Parathyroid adenoma (tissue), 2 donors: Measurements from ENCODE around the gene KPNB1.

Experiments
- H2AFZ ChIP-seq: fragments of 300-600 bp; sonication (generic); one replicate; pipeline ENCODE4 v1.7.0; 2017; ENCODE audit warnings: antibody characterized with exemption, mild to moderate bottlenecking
- H3K27ac ChIP-seq: fragments of 300-600 bp; sonication (generic); one replicate; pipeline ENCODE4 v1.7.0; 2017
- H3K27me3 ChIP-seq: fragments of 300-600 bp; sonication (generic); one replicate; pipeline ENCODE4 v1.7.0; 2017; ENCODE audit warnings: low read length; ENCODE audit not compliant: control insufficient read depth, insufficient read depth
- H3K36me3 ChIP-seq: fragments of 300-600 bp; sonication (generic); one replicate; pipeline ENCODE4 v1.7.0; 2017; ENCODE audit warnings: low read length; ENCODE audit not compliant: control insufficient read depth, insufficient read depth
- H3K4me1 ChIP-seq: fragments of 300-600 bp; sonication (generic); one replicate; pipeline ENCODE4 v1.7.0; 2017; ENCODE audit warnings: control low read depth
- H3K4me2 ChIP-seq: fragments of 300-600 bp; sonication (generic); one replicate; pipeline ENCODE4 v1.7.0; 2017; ENCODE audit warnings: low read length
- H3K4me3 ChIP-seq: fragments of 300-600 bp; sonication (generic); one replicate; pipeline ENCODE4 v1.7.0; 2017; ENCODE audit warnings: low read depth, low read length
- H3K79me2 ChIP-seq: fragments of 300-600 bp; sonication (generic); one replicate; pipeline ENCODE4 v1.7.0; 2017; ENCODE audit warnings: control low read depth
- H3K9ac ChIP-seq: fragments of 300-600 bp; sonication (generic); one replicate; pipeline ENCODE4 v1.7.0; 2017; ENCODE audit warnings: mild to moderate bottlenecking
- H3K9me3 ChIP-seq: fragments of 300-600 bp; sonication (generic); one replicate; pipeline ENCODE4 v1.7.0; 2017; ENCODE audit warnings: low read length; ENCODE audit not compliant: control insufficient read depth
- CTCF ChIP-seq: fragments of 300-600 bp; sonication (generic); IDR thresholded peaks from one replicate; pipeline ENCODE4 v1.7.0; 2017; ENCODE audit warnings: antibody characterized with exemption, mild to moderate bottlenecking
- donor health status: primary hyperparathyroidism.

Gene KPNB1

GRCh38 chr17:47650525-47651522 is 1.1 kb downstream of the KPNB1 start:
- Histone ChIP-seq H3K27me3 (no peaks in the 10 kb centered on the region), H3K9me3 (no peaks in the 10 kb centered on the region), H3K79me2 (peaks cover 31% of the 10 kb centered on the region), H2AFZ (peak overlapping the region; percentile 54), H3K9ac (peak overlapping the region; percentile 17), H3K36me3 (no peaks in the 10 kb centered on the region), H3K27ac (peak overlapping the region; percentile 79), H3K4me1 (peaks cover 5% of the 10 kb centered on the region), H3K4me2 (peak overlapping the region; percentile 92), H3K4me3 (peak overlapping the region; percentile 73)
- TF ChIP-seq CTCF: no peak

- Histone ChIP-seq H3K27ac (no peak overlapping the region), H3K36me3 (no peaks in the 10 kb centered on the region), H3K79me2 (peaks cover 33% of the 10 kb centered on the region), H3K4me3 (no peak overlapping the region), H2AFZ (no peak overlapping the region), H3K4me1 (peaks cover 5% of the 10 kb centered on the region), H3K27me3 (no peaks in the 10 kb centered on the region), H3K4me2 (peak overlapping the region; percentile 12), H3K9ac (no peak overlapping the region), H3K9me3 (no peaks in the 10 kb centered on the region)
- no peak for TF ChIP-seq CTCF
Measured at GRCh38 chr17:47651704-47652103, 2.0 kb downstream of the KPNB1 start.

GRCh38 chr17:47652570-47652969 is 2.9 kb downstream of the KPNB1 start:
- TF ChIP-seq CTCF: no peak
- Histone ChIP-seq H3K27ac (no peak overlapping the region), H3K36me3 (no peaks in the 10 kb centered on the region), H3K79me2 (peaks cover 33% of the 10 kb centered on the region), H3K9me3 (no peaks in the 10 kb centered on the region), H3K9ac (no peak overlapping the region), H3K4me2 (no peak overlapping the region), H3K27me3 (no peaks in the 10 kb centered on the region), H3K4me1 (peaks cover 5% of the 10 kb centered on the region), H3K4me3 (no peak overlapping the region), H2AFZ (no peak overlapping the region)

GRCh38 chr17:47653442-47653841 is 3.7 kb downstream of the KPNB1 start:
- Histone ChIP-seq H3K36me3 (no peaks in the 10 kb centered on the region), H3K4me1 (peaks cover 5% of the 10 kb centered on the region), H3K4me2 (no peak overlapping the region), H3K79me2 (peaks cover 33% of the 10 kb centered on the region), H3K27ac (no peak overlapping the region), H3K27me3 (no peaks in the 10 kb centered on the region), H3K9ac (no peak overlapping the region), H3K4me3 (no peak overlapping the region), H3K9me3 (no peaks in the 10 kb centered on the region), H2AFZ (no peak overlapping the region)
- no peak for TF ChIP-seq CTCF
